Natural killer cell (primary cell): ENCODE data around the gene RPS25. TPM values are rescaled to one million over a fixed set of nuclear protein-coding genes. Genes with fewer than 3 reads are reported as not detected.

ENCODE experiments used
- ATAC-seq, 3 donors: fragments of 150-1000 bp in 2 of 3; fragments of 200-7000 bp in 1 of 3; cut with Tn5 transposase; 1 replicate in 1 of 3; 2 replicates in 2 of 3; pipeline ENCODE4 v1.10.0; 2021; ENCODE audit warnings: mild to moderate bottlenecking in 2 of 3, moderate library complexity in 2 of 3
- DNase-seq, 2 donors: peaks; one replicate each; pipeline versions ENCODE4 v3.0.0 to v3.0.0-alpha.2; 2013 to 2021; ENCODE audit warnings: mixed read lengths in 1 of 2
- H3K27ac ChIP-seq: one replicate; pipeline ENCODE4 v1.5.1; 2013; ENCODE audit warnings: mild to moderate bottlenecking, low read length
- H3K27me3 ChIP-seq: one replicate; pipeline ENCODE4 v1.6.1; 2013; ENCODE audit warnings: low read length; ENCODE audit not compliant: control insufficient read depth, insufficient read depth
- H3K36me3 ChIP-seq: one replicate; pipeline ENCODE4 v1.6.1; 2013; ENCODE audit warnings: low read length; ENCODE audit not compliant: control insufficient read depth, insufficient read depth
- H3K4me1 ChIP-seq: one replicate; pipeline ENCODE4 v1.6.1; 2013; ENCODE audit warnings: low read length; ENCODE audit not compliant: control insufficient read depth, insufficient read depth
- H3K4me3 ChIP-seq: one replicate; pipeline ENCODE4 v1.5.1; 2013; ENCODE audit warnings: low read length
- H3K9me3 ChIP-seq: one replicate; pipeline ENCODE4 v1.6.1; 2013; ENCODE audit warnings: low read length; ENCODE audit not compliant: control insufficient read depth, insufficient read depth
- H3K27ac Mint-ChIP-seq, 2 donors: one replicate each; pipeline ENCODE4 v1.8.0; 2022; ENCODE audit warnings: mild to moderate bottlenecking in 2 of 2, mixed read lengths in 2 of 2, moderate library complexity in 1 of 2
- H3K27me3 Mint-ChIP-seq, 2 donors: one replicate each; pipeline ENCODE4 v1.8.0; 2022; ENCODE audit warnings: low read depth in 2 of 2, mixed read lengths in 2 of 2
- H3K36me3 Mint-ChIP-seq: one replicate; pipeline ENCODE4 v1.8.0; 2022; ENCODE audit warnings: mixed read lengths
- H3K4me1 Mint-ChIP-seq, 2 donors: one replicate each; pipeline ENCODE4 v1.8.0; 2022; ENCODE audit warnings: mixed read lengths in 2 of 2
- H3K4me3 Mint-ChIP-seq: one replicate; pipeline ENCODE4 v1.8.0; 2022; ENCODE audit warnings: mild to moderate bottlenecking, moderate library complexity, mixed read lengths
- H3K9me3 Mint-ChIP-seq, 2 donors: one replicate each; pipeline ENCODE4 v1.8.0; 2022; ENCODE audit warnings: mixed read lengths in 2 of 2
- WGBS: methylation state at CpG from one replicate; pipeline ENCODE4 v1.1.7; 2013; ENCODE audit warnings: missing lambda C conversion rate; ENCODE audit not compliant: insufficient coverage; 5-methylcytosine and 5-hydroxymethylcytosine counted together
- intact Hi-C: fragments of 100-400 bp; cut with micrococcal nuclease; formaldehyde crosslinking; loops from one replicate; pipeline ENCODE4 v1.14.2; 2022
- total RNA-seq, 4 donors: library from RNA; stranded (reverse); fragments of 120-200 nt in 1 of 4; gene quantifications; one replicate each; pipeline versions ENCODE4 v1.2.3 to v1.2.4, GENCODE V29; 2013 to 2022
- TF ChIP-seq, protein P1 (sequence below): fragments of 200-600 bp; IDR thresholded peaks from one replicate; pipeline ENCODE4 v1.8.0; 2022; ENCODE audit warnings: antibody characterized with exemption

RPS25 gene
- total RNA-seq, 3 donors from 2014 or later (not counting 1 experiment from before 2014, with no cell fraction given), result 870 to 1,051 (median 887) TPM

DNA sequence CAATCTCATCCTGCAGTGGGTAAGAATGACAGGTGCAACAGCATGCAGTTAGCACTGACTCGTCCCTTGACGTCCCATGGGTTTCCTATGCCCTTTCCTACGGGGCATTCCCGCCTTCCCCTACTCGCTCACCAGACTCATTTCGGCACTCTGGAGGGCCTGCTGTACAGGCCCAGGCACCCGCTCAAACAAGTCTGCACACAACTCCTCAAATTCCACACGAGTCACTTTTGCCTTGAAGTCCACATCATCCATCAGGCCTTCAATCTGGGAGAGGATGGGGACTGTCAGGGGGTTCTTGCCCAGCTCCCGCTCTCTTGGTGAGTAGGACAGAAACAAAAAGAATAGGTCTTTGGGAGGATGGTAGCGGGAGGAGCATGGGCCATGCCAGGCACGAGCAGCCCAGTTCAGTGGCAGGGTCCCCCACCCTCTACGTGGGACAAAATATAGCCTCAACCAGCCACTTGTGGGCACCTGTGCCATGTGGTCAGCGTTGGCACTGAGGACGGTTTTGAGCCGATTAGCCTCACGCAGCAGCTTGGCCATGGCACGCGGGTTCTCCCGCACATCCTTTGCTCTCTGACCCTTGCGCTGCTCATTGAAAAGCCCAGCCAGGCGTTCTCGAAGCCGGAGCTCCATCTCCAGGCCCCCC, 34.1 kb upstream of the RPS25 start:
- peaks cover 31 to 43% of the 10 kb centered on the region in 2 donors for H3K4me1 Mint-ChIP-seq
- peaks cover 78% of the 10 kb centered on the region for H3K36me3 ChIP-seq
- no peak overlapping the region for H3K4me3 ChIP-seq
- TF ChIP-seq, protein P1, sequence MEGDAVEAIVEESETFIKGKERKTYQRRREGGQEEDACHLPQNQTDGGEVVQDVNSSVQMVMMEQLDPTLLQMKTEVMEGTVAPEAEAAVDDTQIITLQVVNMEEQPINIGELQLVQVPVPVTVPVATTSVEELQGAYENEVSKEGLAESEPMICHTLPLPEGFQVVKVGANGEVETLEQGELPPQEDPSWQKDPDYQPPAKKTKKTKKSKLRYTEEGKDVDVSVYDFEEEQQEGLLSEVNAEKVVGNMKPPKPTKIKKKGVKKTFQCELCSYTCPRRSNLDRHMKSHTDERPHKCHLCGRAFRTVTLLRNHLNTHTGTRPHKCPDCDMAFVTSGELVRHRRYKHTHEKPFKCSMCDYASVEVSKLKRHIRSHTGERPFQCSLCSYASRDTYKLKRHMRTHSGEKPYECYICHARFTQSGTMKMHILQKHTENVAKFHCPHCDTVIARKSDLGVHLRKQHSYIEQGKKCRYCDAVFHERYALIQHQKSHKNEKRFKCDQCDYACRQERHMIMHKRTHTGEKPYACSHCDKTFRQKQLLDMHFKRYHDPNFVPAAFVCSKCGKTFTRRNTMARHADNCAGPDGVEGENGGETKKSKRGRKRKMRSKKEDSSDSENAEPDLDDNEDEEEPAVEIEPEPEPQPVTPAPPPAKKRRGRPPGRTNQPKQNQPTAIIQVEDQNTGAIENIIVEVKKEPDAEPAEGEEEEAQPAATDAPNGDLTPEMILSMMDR, result no peak
- H3K9me3 ChIP-seq, result no peaks in the 10 kb centered on the region
- no peaks in the 10 kb centered on the region for H3K27me3 ChIP-seq
- no peak for ATAC-seq
- H3K27ac Mint-ChIP-seq, result no peak overlapping the region
- H3K9me3 Mint-ChIP-seq, result no peaks in the 10 kb centered on the region
- no peak overlapping the region for H3K27ac ChIP-seq
- peaks cover 15% of the 10 kb centered on the region for H3K4me1 ChIP-seq
- H3K4me3 Mint-ChIP-seq, result no peak overlapping the region
- WGBS, result 92% methylated on average over 22 of the region's 23 CpGs
- peaks cover 32% of the 10 kb centered on the region for H3K36me3 Mint-ChIP-seq
- intact Hi-C loops, result loop anchor here (10.0 kb wide), 1 partner anchor 143 kb away; no protein-coding TSS in a partner anchor
- no peaks in the 10 kb centered on the region for H3K27me3 Mint-ChIP-seq
- no peak for DNase-seq

- intact Hi-C loops, result loop anchor here (10.0 kb wide), 1 partner anchor 143 kb away; no protein-coding TSS in a partner anchor
- 81% methylated on average over 17 of the region's 17 CpGs for WGBS
- Histone ChIP-seq H3K4me1 (peaks cover 15% of the 10 kb centered on the region), H3K27ac (no peak overlapping the region), H3K9me3 (no peaks in the 10 kb centered on the region), H3K36me3 (peaks cover 85% of the 10 kb centered on the region), H3K27me3 (no peaks in the 10 kb centered on the region), H3K4me3 (no peak overlapping the region)
- no peak overlapping the region for H3K27ac Mint-ChIP-seq
- peaks cover 35% of the 10 kb centered on the region for H3K36me3 Mint-ChIP-seq
- H3K4me1 Mint-ChIP-seq, result peaks cover 31 to 37% of the 10 kb centered on the region in 2 donors
- H3K9me3 Mint-ChIP-seq, result no peaks in the 10 kb centered on the region
- DNase-seq (peak in 1 of 2 donors; percentile 65), ATAC-seq (no peak)
- H3K4me3 Mint-ChIP-seq, result no peak overlapping the region
- TF ChIP-seq, protein P1, result no peak
- H3K27me3 Mint-ChIP-seq, result no peaks in the 10 kb centered on the region
Observed at GRCh38 chr11:119051440-119052162, 33.5 kb upstream of the RPS25 start.

- Mint-ChIP-seq H3K27me3 (no peaks in the 10 kb centered on the region), H3K4me1 (peaks cover 12 to 21% of the 10 kb centered on the region in 2 donors), H3K4me3 (no peak overlapping the region), H3K9me3 (no peaks in the 10 kb centered on the region), H3K36me3 (peaks cover 35% of the 10 kb centered on the region), H3K27ac (peak overlapping the region in 1 of 2 donors; percentile 15)
- H3K27ac ChIP-seq, result no peak overlapping the region
- no peaks in the 10 kb centered on the region for H3K27me3 ChIP-seq
- WGBS, result 94% methylated on average over 7 of the region's 7 CpGs
- H3K9me3 ChIP-seq, result no peaks in the 10 kb centered on the region
- TF ChIP-seq, protein P1, result no peak
- no peaks in the 10 kb centered on the region for H3K4me1 ChIP-seq
- ATAC-seq (no peak), DNase-seq (no peak)
- H3K36me3 ChIP-seq, result peaks cover 87% of the 10 kb centered on the region
- H3K4me3 ChIP-seq, result no peak overlapping the region
- intact Hi-C loops, result no loop called here
Observed at GRCh38 chr11:119049081-119049480, 30.9 kb upstream of the RPS25 start.
